ENCODE results near the gene R3HDML. TPM values are rescaled to one million over a fixed set of nuclear protein-coding genes. Genes with fewer than 3 reads are reported as not detected.
"Not testable (repeated sequence)": the region's sequence is repeated elsewhere in the genome, so short reads cannot be mapped to it uniquely, and the experiment has no call there.

R3HDML gene
- total and polyA plus RNA-seq, 5 experiments from 2014 or later = not detected

DNA sequence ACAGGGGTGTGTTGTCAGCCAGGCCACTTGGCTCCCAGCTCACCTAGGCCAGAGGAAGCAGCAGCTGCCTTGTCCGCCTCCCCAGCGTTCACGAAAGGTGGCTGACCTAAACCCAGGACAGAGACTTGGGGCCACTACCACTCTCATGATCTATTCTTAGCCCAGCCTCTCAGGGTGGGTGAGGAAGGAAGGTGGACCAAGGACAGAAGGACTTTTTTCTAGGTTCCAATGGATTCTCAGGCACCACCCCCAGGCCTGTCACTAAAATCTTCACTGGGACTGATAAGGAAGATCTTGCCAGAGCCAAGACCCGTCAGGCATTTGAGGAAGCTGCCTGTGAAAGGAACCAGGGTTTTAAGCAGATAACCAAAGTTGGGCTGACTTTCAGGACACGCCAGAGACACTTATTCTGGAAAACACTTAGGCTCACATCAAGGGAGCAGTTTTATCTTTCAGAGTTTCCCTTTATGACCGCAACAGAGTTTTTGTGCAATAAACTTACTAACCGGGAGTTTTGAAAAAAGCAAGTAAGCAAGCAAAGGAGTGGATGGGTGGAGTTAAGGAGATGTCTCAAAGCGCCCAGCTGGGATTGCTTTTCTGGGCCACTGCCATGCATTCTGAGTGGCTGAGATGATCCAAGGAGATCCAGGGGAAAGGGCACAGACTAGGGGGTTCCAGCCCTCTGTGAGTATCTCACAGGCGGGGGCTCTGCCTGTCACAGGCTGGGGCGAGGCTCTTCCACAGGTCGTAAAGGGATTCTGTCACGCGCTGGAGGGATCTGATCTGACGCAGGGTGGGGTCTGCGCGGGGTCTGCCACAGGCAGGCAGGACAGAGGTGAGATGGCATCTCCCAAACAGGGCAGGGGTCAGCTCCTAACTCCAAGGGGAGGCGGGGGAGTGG is 26.8 kb upstream of the R3HDML start:
- POLR2A ChIA-PET = interaction anchor here (1.0 to 7.2 kb wide), 5 partner anchors 13 to 852 kb away, joined by 3 to 145 read pairs (median 7); partner anchors contain the start of genes OSER1 and SRSF6
- H3K27ac Mint-ChIP-seq = peak overlapping the region; percentile 86 to 99 (median 94)
- H3K36me3 Mint-ChIP-seq = peaks cover 0 to 13% (median 7%) of the 10 kb centered on the region in 3 donors
- H3K9me3 Mint-ChIP-seq = no peaks in the 10 kb centered on the region
- peaks cover 25 to 38% (median 29%) of the 10 kb centered on the region in 4 donors for H3K4me1 Mint-ChIP-seq
- ATAC-seq = no peak
- H3K27me3 Mint-ChIP-seq = peaks cover 0 to 4% (median 0%) of the 10 kb centered on the region in 5 donors
- peak overlapping the region; percentile 87 to 98 (median 94) for H3K4me3 Mint-ChIP-seq
- peak in 3 of 10 donors; percentile 1 to 4 (median 1) for DNase-seq

DNA sequence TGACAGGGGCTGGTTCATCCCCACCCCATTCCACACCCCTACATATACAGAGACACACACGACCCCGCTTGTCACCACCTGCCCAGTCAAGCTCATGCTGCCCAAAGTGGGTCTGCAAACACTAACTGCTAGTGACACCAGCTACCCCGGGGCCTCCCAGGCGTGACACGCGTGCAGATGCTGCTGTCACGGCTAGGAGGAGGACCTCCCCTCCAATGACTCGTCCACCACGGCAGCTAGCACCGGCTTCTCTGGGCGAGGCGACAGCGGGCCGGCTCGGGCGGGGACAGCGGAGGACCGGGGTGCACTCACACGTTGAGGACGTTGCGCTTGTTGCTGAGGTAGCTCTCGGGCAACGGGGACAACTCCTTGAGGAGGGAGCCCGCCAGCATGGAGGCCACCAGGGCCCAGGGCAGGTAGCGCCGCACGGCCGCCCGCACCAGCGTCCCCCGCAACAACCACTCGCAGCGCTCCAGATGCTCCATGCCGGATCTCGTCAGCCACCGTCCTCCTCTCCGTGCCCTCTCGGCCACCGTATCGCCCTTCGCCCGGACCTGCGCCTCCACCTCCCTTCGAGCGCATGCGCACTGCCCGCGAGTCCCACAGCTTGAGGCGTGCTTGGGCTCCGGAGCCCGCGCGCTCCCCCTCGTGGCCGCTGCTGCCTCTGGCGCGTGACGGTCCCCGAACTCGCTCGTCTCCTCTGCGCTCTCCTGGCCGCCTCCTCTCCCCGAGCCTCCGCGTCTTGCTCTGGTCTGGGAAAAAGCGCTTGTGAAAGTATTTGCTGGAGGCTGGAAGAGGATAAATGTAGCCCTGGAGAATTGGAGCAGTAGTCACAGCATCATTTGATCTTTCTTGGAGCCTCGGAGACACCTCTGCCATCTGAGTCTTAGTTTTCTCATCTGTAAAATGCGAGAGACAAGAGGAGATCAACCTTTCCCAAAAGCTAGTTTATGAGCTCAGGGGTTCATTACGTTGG is 25.9 kb upstream of the R3HDML start, which contains the start of gene FITM2:
Gene FITM2 (minus strand): TSS at position 539 of the 976 bp plus-strand sequence. CDS start 54 bp downstream, at position 485.
- peak; percentile 93 to 94 for ATAC-seq
- Mint-ChIP-seq H3K36me3 (peaks cover 0 to 8% (median 4%) of the 10 kb centered on the region in 3 donors), H3K27ac (peak within 1 kb of the TSS; percentile 86 to 99 (median 94)), H3K4me3 (peak within 1 kb of the TSS; percentile 87 to 98 (median 94)), H3K4me1 (peaks cover 22 to 37% (median 29%) of the 10 kb centered on the region in 4 donors), H3K9me3 (no peaks in the 10 kb centered on the region), H3K27me3 (peaks cover 0 to 4% (median 0%) of the 10 kb centered on the region in 5 donors)
- POLR2A ChIA-PET = interaction anchor here (0.7 to 7.2 kb wide), 7 partner anchors 12 to 853 kb away, joined by 3 to 145 read pairs (median 6); partner anchors contain the start of genes OSER1, SRSF6 and TTPAL
- peak; percentile 97 to 100 (median 98) for DNase-seq

DNA sequence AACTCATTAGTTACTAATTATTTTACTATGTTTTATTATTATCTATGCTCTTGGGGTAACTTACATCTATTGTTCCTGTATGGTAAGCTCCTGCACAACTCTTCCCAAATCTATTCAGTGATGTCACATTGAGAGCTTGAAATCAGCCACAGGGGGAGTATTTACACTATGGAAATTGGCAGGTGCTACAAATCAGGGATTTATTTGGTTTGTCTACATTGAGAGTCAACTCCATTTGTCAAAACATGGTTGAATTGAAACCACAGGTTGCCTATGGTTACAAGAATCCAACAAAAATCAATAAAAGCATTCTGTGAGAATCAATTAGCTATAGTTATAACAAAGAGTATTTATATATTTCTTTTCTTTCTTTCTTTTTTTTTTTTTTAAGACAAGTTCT is 22.0 kb upstream of the R3HDML start:
- H3K27ac Mint-ChIP-seq = no peak overlapping the region
- H3K27me3 Mint-ChIP-seq = peaks cover 0 to 8% (median 0%) of the 10 kb centered on the region in 5 donors
- H3K4me3 Mint-ChIP-seq = no peak overlapping the region
- no peak for ATAC-seq
- POLR2A ChIA-PET = interaction anchor here (0.6 to 7.2 kb wide), 2 partner anchors 82 to 99 kb away, joined by 3 to 145 read pairs; no protein-coding TSS in a partner anchor
- peaks cover 10 to 15% (median 14%) of the 10 kb centered on the region in 4 donors for H3K4me1 Mint-ChIP-seq
- H3K36me3 Mint-ChIP-seq = peaks cover 0 to 2% (median 0%) of the 10 kb centered on the region in 3 donors
- no peak for DNase-seq
- no peaks in the 10 kb centered on the region for H3K9me3 Mint-ChIP-seq

DNA sequence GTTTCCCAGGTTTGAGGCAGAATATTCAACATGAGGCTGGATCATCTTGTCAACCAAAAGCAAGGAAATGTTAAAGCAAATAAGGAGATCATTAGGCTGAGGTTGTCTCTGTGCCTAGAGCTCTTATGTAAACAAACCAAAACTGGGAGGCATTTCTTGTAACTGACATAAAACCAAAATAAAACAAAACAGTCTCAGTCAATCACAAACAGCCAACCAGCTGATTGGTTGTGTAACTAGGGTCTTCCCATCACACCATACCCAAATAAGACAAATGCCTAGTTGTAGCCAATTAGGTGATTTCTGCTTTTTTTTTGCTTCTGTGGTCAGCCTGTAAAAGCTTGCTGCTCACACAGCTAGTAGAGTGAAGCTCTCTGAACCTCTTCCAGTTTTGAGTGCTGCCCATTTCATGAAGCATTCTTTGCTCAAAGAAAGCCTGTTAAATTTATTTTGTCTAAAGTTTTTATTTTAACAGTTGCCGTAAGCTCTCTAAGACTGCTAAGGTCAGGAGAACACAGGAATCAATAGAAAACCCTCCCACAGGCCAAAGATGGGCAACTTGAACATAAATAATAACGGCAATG is 16.9 kb upstream of the R3HDML start:
- DNase-seq = no peak
- H3K4me1 Mint-ChIP-seq = no peaks in the 10 kb centered on the region
- no peak overlapping the region for H3K4me3 Mint-ChIP-seq
- peaks cover 0 to 5% (median 2%) of the 10 kb centered on the region in 5 donors for H3K27me3 Mint-ChIP-seq
- POLR2A ChIA-PET = no interaction called here
- ATAC-seq = no peak
- no peaks in the 10 kb centered on the region for H3K36me3 Mint-ChIP-seq
- no peaks in the 10 kb centered on the region for H3K9me3 Mint-ChIP-seq
- no peak overlapping the region for H3K27ac Mint-ChIP-seq

DNA sequence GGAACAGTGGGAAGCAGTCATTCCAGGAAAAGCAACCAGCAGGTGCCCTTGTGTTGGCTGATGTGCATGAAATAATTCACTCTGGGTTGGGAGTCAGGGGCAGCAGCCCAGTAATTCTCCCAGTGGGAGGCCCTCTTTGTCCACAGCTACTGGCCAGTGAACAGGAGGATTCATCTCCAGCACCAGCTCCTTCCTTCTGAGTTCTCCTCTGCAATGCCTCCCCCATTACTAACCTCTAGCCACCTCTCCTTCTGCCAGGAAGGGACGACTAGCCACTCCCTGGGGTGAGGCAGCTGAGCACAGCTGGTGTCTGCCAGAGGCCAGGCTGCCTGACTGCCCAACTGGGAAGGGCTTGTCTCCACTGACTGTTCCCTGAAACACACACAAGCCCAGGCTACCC is 12.5 kb upstream of the R3HDML start:
- Mint-ChIP-seq H3K4me1 (peaks cover 0 to 6% (median 5%) of the 10 kb centered on the region in 4 donors), H3K27ac (peak overlapping the region in 1 of 10 donors; percentile 46), H3K36me3 (no peaks in the 10 kb centered on the region), H3K9me3 (no peaks in the 10 kb centered on the region), H3K27me3 (peaks cover 0 to 10% (median 0%) of the 10 kb centered on the region in 5 donors), H3K4me3 (no peak overlapping the region)
- POLR2A ChIA-PET = no interaction called here
- ATAC-seq (no peak), DNase-seq (no peak)

DNA sequence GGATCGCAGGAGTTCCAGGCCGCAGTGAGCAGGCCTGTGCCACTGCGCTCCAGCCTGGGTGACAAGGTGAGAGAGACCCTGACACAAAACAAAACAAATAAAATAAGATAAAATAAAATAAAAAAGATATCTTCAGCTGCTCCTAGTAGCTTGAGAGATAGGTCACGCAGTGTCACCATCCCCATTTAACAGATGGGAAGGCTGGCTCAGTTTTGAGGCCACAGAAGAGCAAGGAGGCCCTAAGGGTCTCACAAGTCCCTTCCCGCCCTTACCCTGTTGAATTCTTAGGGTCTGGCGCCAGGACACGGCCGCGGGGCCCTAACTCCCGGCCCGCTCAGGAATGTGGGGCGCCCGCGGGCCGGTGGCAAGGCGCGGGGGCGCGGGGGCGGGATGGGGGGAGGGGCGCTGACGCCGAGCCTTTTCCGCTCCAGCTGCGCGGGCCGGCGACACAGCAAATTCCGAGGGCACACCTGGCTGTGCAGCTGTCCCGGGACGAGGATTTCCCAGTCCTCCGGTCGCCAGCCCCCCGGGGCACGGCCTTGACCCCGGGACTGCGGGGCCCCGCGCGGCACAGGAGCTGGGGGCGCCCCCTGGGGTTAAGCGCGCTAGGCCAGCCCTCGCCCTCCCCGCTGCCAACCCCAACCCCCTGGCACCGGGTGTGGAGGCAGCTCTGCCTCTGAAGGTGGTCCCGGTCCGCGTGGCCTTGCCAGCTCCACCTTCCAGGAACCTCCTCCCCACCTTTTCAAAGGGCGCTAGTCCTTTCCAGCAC is 10.3 kb upstream of the R3HDML start:
- peak; percentile 79 to 93 for ATAC-seq
- peaks cover 0 to 6% (median 5%) of the 10 kb centered on the region in 4 donors for H3K4me1 Mint-ChIP-seq
- peaks cover 0 to 12% (median 0%) of the 10 kb centered on the region in 5 donors for H3K27me3 Mint-ChIP-seq
- H3K4me3 Mint-ChIP-seq = peak overlapping the region; percentile 45 to 83 (median 68)
- DNase-seq = peak in 6 of 10 donors; percentile 15 to 32 (median 20)
- H3K36me3 Mint-ChIP-seq = no peaks in the 10 kb centered on the region
- POLR2A ChIA-PET = interaction anchor here (1.7 kb wide), 1 partner anchor 108 kb away, joined by 4 read pairs; no protein-coding TSS in a partner anchor
- peak overlapping the region in 1 of 10 donors; percentile 68 for H3K27ac Mint-ChIP-seq
- no peaks in the 10 kb centered on the region for H3K9me3 Mint-ChIP-seq

DNA sequence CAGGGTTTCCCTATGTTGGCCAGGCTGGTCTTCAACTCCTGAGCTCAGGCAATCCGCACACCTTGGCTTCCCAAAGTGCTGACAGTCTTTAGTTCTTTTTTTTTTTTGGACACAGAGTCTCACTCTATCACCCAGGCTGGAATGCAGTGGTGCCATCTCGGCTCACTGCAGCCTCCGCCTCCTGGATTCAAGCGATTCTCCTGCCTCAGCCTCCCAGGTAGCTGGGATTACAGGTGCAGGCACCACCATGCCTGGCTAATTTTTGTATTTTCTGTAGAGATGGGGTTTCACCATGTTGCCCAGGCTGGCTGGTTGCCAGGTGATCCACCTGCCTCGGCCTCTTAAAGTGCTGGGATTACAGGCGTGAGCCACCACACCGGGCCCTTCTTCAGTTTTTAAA is 9.1 kb upstream of the R3HDML start:
- DNase-seq, H3K9me3 Mint-ChIP-seq, H3K36me3 Mint-ChIP-seq, H3K4me1 Mint-ChIP-seq, ATAC-seq, POLR2A ChIA-PET: not testable (repeated sequence)
- Mint-ChIP-seq H3K4me3 (peak overlapping the region in 7 of 10 donors; percentile 10 to 82 (median 67)), H3K27me3 (peaks cover 0 to 14% (median 0%) of the 10 kb centered on the region in 5 donors), H3K27ac (peak overlapping the region in 1 of 10 donors; percentile 94)

DNA sequence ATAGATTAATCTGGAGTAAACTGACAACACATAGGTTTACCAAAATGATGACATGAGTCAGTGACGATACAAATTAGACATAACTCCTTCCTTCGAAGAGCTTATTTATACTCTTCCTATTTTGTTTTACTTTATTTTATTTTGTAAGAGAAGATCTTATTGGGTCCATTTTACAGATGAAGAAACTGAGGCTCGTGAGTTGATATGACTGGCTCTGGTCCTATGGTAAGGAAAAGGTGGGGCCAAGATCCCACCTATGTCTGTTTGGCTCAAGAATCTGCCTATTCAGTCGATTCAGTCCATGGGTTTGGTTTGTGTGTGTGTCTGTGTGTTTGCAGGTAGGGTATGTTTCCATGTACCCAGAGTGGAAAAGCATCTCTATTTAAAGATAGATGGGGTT is 8.4 kb upstream of the R3HDML start:
- peak overlapping the region in 7 of 10 donors; percentile 20 to 76 (median 40) for H3K4me3 Mint-ChIP-seq
- H3K36me3 Mint-ChIP-seq = no peaks in the 10 kb centered on the region
- no peaks in the 10 kb centered on the region for H3K9me3 Mint-ChIP-seq
- peaks cover 0 to 14% (median 2%) of the 10 kb centered on the region in 5 donors for H3K27me3 Mint-ChIP-seq
- ATAC-seq (no peak), DNase-seq (no peak)
- peak overlapping the region in 1 of 10 donors; percentile 67 for H3K27ac Mint-ChIP-seq
- POLR2A ChIA-PET = no interaction called here
- peaks cover 0 to 6% (median 5%) of the 10 kb centered on the region in 4 donors for H3K4me1 Mint-ChIP-seq

DNA sequence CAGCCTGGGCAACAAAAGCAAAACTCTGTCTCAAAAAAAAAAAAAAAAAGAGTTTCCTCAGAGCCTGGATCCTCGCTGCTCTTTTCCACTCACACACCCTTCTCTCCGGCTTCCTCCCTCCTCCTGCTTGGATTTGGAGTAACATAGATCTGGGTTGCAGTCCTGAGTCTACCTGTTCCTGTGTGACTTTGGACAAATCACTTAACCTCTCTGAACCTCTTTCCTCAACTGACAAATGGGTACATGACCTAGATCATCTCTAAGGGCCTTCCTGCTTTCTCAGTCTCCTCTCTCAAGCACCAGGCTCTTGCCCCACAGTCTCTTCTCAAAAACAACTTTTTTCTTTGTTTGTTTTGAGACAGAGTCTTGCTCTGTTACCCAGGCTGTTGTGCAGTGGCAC is 5.6 kb upstream of the R3HDML start:
- ATAC-seq (no peak), DNase-seq (no peak)
- Mint-ChIP-seq H3K27ac (no peak overlapping the region), H3K36me3 (no peaks in the 10 kb centered on the region), H3K4me3 (no peak overlapping the region), H3K9me3 (no peaks in the 10 kb centered on the region), H3K4me1 (peaks cover 0 to 6% (median 4%) of the 10 kb centered on the region in 4 donors), H3K27me3 (peaks cover 0 to 16% (median 7%) of the 10 kb centered on the region in 5 donors)
- POLR2A ChIA-PET = interaction anchor here (0.6 kb wide), 1 partner anchor 187 kb away, joined by 4 read pairs; no protein-coding TSS in a partner anchor

DNA sequence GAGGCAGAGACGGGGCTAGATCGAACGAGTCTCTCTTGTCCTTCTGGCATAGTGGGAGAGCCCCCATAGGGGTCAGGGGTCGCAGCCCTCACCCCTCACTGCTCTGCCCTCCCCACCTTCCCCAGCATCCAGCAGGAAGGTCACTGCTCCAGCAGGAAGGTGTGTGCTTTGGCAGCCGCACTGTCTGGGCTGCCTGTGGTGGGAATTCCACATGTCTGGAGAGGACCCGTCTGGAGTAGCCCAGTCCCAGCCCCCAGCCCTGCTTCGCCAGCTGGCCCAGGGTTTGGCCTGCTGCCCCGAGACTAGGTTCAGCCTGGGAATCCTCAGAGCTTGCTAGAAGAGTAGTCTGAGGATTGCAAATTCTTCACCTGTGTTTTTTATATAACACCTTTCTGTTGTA is 2.5 kb upstream of the R3HDML start:
- Mint-ChIP-seq H3K4me3 (no peak overlapping the region), H3K4me1 (no peaks in the 10 kb centered on the region), H3K36me3 (no peaks in the 10 kb centered on the region), H3K27ac (no peak overlapping the region), H3K27me3 (peaks cover 0 to 20% (median 10%) of the 10 kb centered on the region in 5 donors), H3K9me3 (no peaks in the 10 kb centered on the region)
- POLR2A ChIA-PET = no interaction called here
- no peak for ATAC-seq
- no peak for DNase-seq

DNA sequence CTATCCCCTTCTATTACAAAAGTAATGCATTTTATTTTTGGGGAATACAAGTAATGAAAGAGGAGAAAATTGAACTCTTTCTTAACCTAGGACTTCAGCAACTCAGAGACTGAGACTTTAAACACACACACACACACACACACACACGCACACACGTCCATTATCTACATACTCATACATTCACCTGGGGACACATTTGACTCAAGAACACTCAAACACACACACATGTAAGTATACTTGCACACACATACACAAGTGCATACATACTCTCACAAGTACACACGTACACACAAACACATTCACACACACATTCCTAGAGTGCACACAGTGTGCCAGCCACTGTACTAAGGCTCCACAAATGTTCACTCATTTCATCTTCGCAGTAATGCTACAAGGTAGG is 2.1 kb upstream of the R3HDML start:
- no peak overlapping the region for H3K4me3 Mint-ChIP-seq
- POLR2A ChIA-PET = no interaction called here
- H3K36me3 Mint-ChIP-seq = no peaks in the 10 kb centered on the region
- H3K27me3 Mint-ChIP-seq = peaks cover 0 to 20% (median 10%) of the 10 kb centered on the region in 5 donors
- no peaks in the 10 kb centered on the region for H3K4me1 Mint-ChIP-seq
- H3K27ac Mint-ChIP-seq = peak overlapping the region in 1 of 10 donors; percentile 67
- no peak for DNase-seq
- ATAC-seq = no peak
- no peaks in the 10 kb centered on the region for H3K9me3 Mint-ChIP-seq

Data from naive thymus-derived CD8-positive, alpha-beta T cell (primary cell).